Panc1 (cell line): ENCODE data around the gene TLR10. TPM values are rescaled to one million over a fixed set of nuclear protein-coding genes. Genes with fewer than 3 reads are reported as not detected.

Experiments
- ATAC-seq: fragments of 200-7000 bp; cut with Tn5 transposase; 2 replicates; pipeline ENCODE4 v1.9.1; 2020; ENCODE audit warnings: mild to moderate bottlenecking, moderate library complexity
- Bru-seq: library from RNA; stranded (reverse); fragments of 400-500 nt; gene quantifications from one replicate; lab custom pipeline; 2021; lab: Mats Ljungman, UMichigan
- BruChase-seq, 2 experiments: library from RNA; stranded (reverse); fragments of 400-500 nt; gene quantifications; one replicate each; lab custom pipeline; 2021; lab: Mats Ljungman, UMichigan
- BruUV-seq: library from RNA; stranded (reverse); fragments of 400-500 nt; replicated peaks from 2 replicates; lab custom pipeline; 2021; lab: Mats Ljungman, UMichigan
- CTCF ChIA-PET: fragments of 300-600 bp; sonication (Branson Sonifier 250); formaldehyde crosslinking; loops from one replicate; lab custom pipeline; 2022; ENCODE audit warnings: antibody characterized with exemption; lab: Charles Lee
- POLR2A ChIA-PET: fragments of 300-600 bp; sonication (Branson Sonifier 250); formaldehyde crosslinking; loops from one replicate; lab custom pipeline; 2022; ENCODE audit warnings: antibody characterized with exemption; lab: Charles Lee
- DNase-seq: peaks from one replicate; pipeline ENCODE4 v3.0.0-alpha.2; 2010; ENCODE audit warnings: low read depth, low spot score
- H3K27ac ChIP-seq: 2 replicates; pipeline ENCODE4 v1.5.1; 2011; ENCODE audit warnings: mild to moderate bottlenecking, low read length, inconsistent platforms
- H3K27me3 ChIP-seq: fragments of 200-500 bp; sonication (Bioruptor generic); 2 replicates; pipeline ENCODE4 v1.6.0; 2014; ENCODE audit warnings: low read length, inconsistent platforms; ENCODE audit not compliant: control insufficient read depth, insufficient read depth
- H3K36me3 ChIP-seq: fragments of 200-500 bp; sonication (Bioruptor generic); 2 replicates; pipeline ENCODE4 v1.5.1; 2014; ENCODE audit warnings: inconsistent platforms, mild to moderate bottlenecking, low read length, moderate library complexity; ENCODE audit not compliant: control insufficient read depth, insufficient read depth
- H3K4me1 ChIP-seq: 2 replicates; pipeline ENCODE4 v1.5.1; 2011; ENCODE audit warnings: inconsistent platforms, mild to moderate bottlenecking, low read length, moderate library complexity; ENCODE audit not compliant: control insufficient read depth, insufficient read depth
- H3K4me3 ChIP-seq, 2 experiments: 2 replicates each; pipeline ENCODE4 v1.5.1; 2011 to 2012; ENCODE audit warnings: low read depth in 2 of 2, low read length in 2 of 2, mild to moderate bottlenecking in 2 of 2, inconsistent platforms in 1 of 2, moderate library complexity in 1 of 2
- H3K9me3 ChIP-seq: fragments of 200-500 bp; sonication (Bioruptor generic); 2 replicates; pipeline ENCODE4 v1.5.1; 2014; ENCODE audit warnings: low read depth, mild to moderate bottlenecking, inconsistent platforms, low read length, moderate library complexity; ENCODE audit not compliant: control insufficient read depth, insufficient read depth
- CTCF ChIP-seq: fragments of 450-650 bp; IDR thresholded peaks from 2 replicates; pipeline ENCODE4 v1.5.1; 2017; ENCODE audit warnings: mild to moderate bottlenecking
- POLR2AphosphoS5 ChIP-seq: IDR thresholded peaks from 2 replicates; pipeline ENCODE4 v1.6.1; 2012; ENCODE audit warnings: mild to moderate bottlenecking, low read depth, low read length, moderate library complexity
- REST ChIP-seq, 2 experiments: IDR thresholded peaks; 2 replicates each; pipeline ENCODE4 v1.6.1; 2011 to 2012; ENCODE audit warnings: low read depth in 2 of 2, control low read depth in 1 of 2, low read length in 1 of 2, mild to moderate bottlenecking in 1 of 2, moderate library complexity in 1 of 2; ENCODE audit not compliant: insufficient read depth in 1 of 2
- SIN3A ChIP-seq: IDR thresholded peaks from 2 replicates; pipeline ENCODE4 v1.6.1; 2012; ENCODE audit warnings: low read depth, mild to moderate bottlenecking, low read length, moderate library complexity, borderline replicate concordance; ENCODE audit not compliant: insufficient read depth
- TCF7L2 ChIP-seq: IDR thresholded peaks from 2 replicates; pipeline ENCODE4 v1.6.1; 2011; ENCODE audit warnings: mild to moderate bottlenecking, low read depth, low read length, inconsistent platforms
- in situ Hi-C: cut with HindIII; loops from 2 replicates; pipeline ENCODE4 v1.10.0; 2016; ENCODE audit warnings: low sequenced_read_pairs, low pct_unique_long_range_greater_than_20kb
- intact Hi-C: fragments of 100-400 bp; cut with micrococcal nuclease; formaldehyde crosslinking; loops from one replicate; pipeline ENCODE4 v1.10.0; 2022; ENCODE audit not compliant: unreplicated experiment
- long read RNA-seq: library from polyadenylated mRNA; unstranded; transcript quantifications from one replicate; pipeline ENCODE4 v2.0.0, GENCODE V29; 2021; ENCODE audit not compliant: unreplicated experiment
- polyA plus RNA-seq: library from polyadenylated mRNA; unstranded; fragments of >200 nt; gene quantifications from one replicate; pipeline ENCODE4 v1.2.1, GENCODE V29; 2012; ENCODE audit warnings: missing spikeins; ENCODE audit not compliant: insufficient read length
- total RNA-seq: library from RNA; stranded (reverse); gene quantifications from one replicate; pipeline ENCODE4 v1.2.1, GENCODE V29; 2021; ENCODE audit not compliant: unreplicated experiment

Gene TLR10
- 0.05 TPM for total RNA-seq
- not detected for polyA plus RNA-seq
- percentile 17 among the genes with signal in this experiment for Bru-seq, nascent RNA
- percentile 16 among the genes with signal in this experiment for BruChase-seq, experiment 1, labeled RNA remaining after a 2-hour chase
- percentile 34 among the genes with signal in this experiment for BruChase-seq, experiment 2, labeled RNA remaining after a 6-hour chase
- long read RNA-seq: 0 reads

GRCh38 chr4:38782452-38783108 lies at the start of gene TLR10:
Gene TLR10, minus strand, starts transcription at chr4:38782990. Its CDS starts 7,400 bp downstream, at chr4:38775590.
- no peaks in the 10 kb centered on the region for H3K27me3 ChIP-seq
- DNase-seq (no peak), ATAC-seq (peak; percentile 66; the same call in 1 of the 2 replicates)
- no peak within 1 kb of the TSS for H3K4me3 ChIP-seq
- no peaks in the 10 kb centered on the region for H3K4me1 ChIP-seq
- ChIA-PET POLR2A (no interaction called here), CTCF (interaction anchor here (0.6 to 1.8 kb wide), 4 partner anchors 23 to 415 kb away, joined by 3 to 7 read pairs (median 4); no protein-coding TSS in a partner anchor)
- H3K36me3 ChIP-seq: no peaks in the 10 kb centered on the region
- peak; percentile 77 for TF ChIP-seq CTCF
- no peak for TF ChIP-seq POLR2AphosphoS5
- H3K27ac ChIP-seq: no peak within 1 kb of the TSS
- in situ Hi-C loops: no loop called here
- H3K9me3 ChIP-seq: no peaks in the 10 kb centered on the region
- intact Hi-C loops: no loop called here
- no TSS peak for BruUV-seq

GRCh38 chr4:38832206-38832605 lies 49.4 kb upstream of the TLR10 start:
- ChIA-PET CTCF (no interaction called here), POLR2A (no interaction called here)
- in situ Hi-C loops (no loop called here), intact Hi-C loops (no loop called here)
- TF ChIP-seq SIN3A: no peak
- TF ChIP-seq CTCF: no peak
- Histone ChIP-seq H3K36me3 (no peaks in the 10 kb centered on the region), H3K4me3 (no peak overlapping the region), H3K27ac (no peak overlapping the region), H3K4me1 (no peaks in the 10 kb centered on the region), H3K27me3 (no peaks in the 10 kb centered on the region), H3K9me3 (no peaks in the 10 kb centered on the region)
- BruUV-seq: no TSS peak
- DNase-seq (no peak), ATAC-seq (no peak)

GRCh38 chr4:38831653-38832052 lies 48.9 kb upstream of the TLR10 start:
- no peaks in the 10 kb centered on the region for H3K27me3 ChIP-seq
- ChIA-PET POLR2A (no interaction called here), CTCF (no interaction called here)
- H3K36me3 ChIP-seq: no peaks in the 10 kb centered on the region
- H3K4me1 ChIP-seq: no peaks in the 10 kb centered on the region
- ATAC-seq: no peak
- TF ChIP-seq POLR2AphosphoS5: no peak
- TF ChIP-seq SIN3A: no peak
- TF ChIP-seq TCF7L2: no peak
- no peak for TF ChIP-seq CTCF
- TF ChIP-seq REST (IDR thresholded peaks at IDR 0.05; ENCODE audit: insufficient read depth in 1 of 2, low read depth in 2 of 2, low read length in 1 of 2): no peak
- no peak overlapping the region for H3K27ac ChIP-seq
- intact Hi-C loops (no loop called here), in situ Hi-C loops (no loop called here)
- BruUV-seq: no TSS peak
- DNase-seq: no peak
- no peaks in the 10 kb centered on the region for H3K9me3 ChIP-seq
- no peak overlapping the region for H3K4me3 ChIP-seq
